Vagina (tissue), 2 donors: ENCODE results near the gene TMPRSS4. TPM values are rescaled to one million over a fixed set of nuclear protein-coding genes. Genes with fewer than 3 reads are reported as not detected.

Experiments used
- DNase-seq, 2 donors: peaks; one replicate each; pipeline ENCODE4 v3.0.0-alpha.2; 2017; ENCODE audit errors: extremely low spot score in 2 of 2
- H3K27ac ChIP-seq: fragments of 200-600 bp; sonication (generic); one replicate; pipeline ENCODE4 v1.5.1; 2019
- H3K27me3 ChIP-seq: fragments of 200-600 bp; sonication (generic); one replicate; pipeline ENCODE4 v1.5.1; 2019
- H3K36me3 ChIP-seq, 2 donors: fragments of 200-600 bp; sonication (generic); one replicate each; pipeline ENCODE4 v1.5.1; 2017 to 2019
- H3K4me1 ChIP-seq: fragments of 200-600 bp; sonication (generic); one replicate; pipeline ENCODE4 v1.5.1; 2019
- H3K4me3 ChIP-seq, 2 donors: fragments of 200-600 bp; sonication (generic); 1 replicate in 1 of 2; 2 replicates in 1 of 2; pipeline ENCODE4 v1.5.1; 2016 to 2019
- H3K9me3 ChIP-seq: fragments of 200-600 bp; sonication (generic); one replicate; pipeline ENCODE4 v1.5.1; 2019
- CTCF ChIP-seq, 3 experiments: fragments of 450-650 bp in 2 of 3; fragments of 200-600 bp in 1 of 3; sonication (generic) in 1 of 3; IDR thresholded peaks; one replicate each; pipeline ENCODE4 v1.5.1; 2017 to 2019; ENCODE audit warnings: antibody characterized with exemption in 3 of 3, mild to moderate bottlenecking in 2 of 3, moderate library complexity in 2 of 3
- POLR2A ChIP-seq, 2 donors: fragments of 450-650 bp; IDR thresholded peaks; one replicate each; pipeline ENCODE4 v1.6.1; 2017; ENCODE audit warnings: antibody characterized with exemption in 2 of 2, mild to moderate bottlenecking in 2 of 2, moderate library complexity in 2 of 2
- POLR2AphosphoS5 ChIP-seq, 2 donors: sonication (generic); formaldehyde crosslinking; IDR thresholded peaks; one replicate each; pipeline ENCODE4 v1.9.0; 2017; ENCODE audit warnings: antibody characterized with exemption in 2 of 2, mild to moderate bottlenecking in 2 of 2, low read depth in 1 of 2; ENCODE audit not compliant: insufficient read depth in 1 of 2
- intact Hi-C: fragments of 100-400 bp; cut with DNase I; formaldehyde crosslinking; loops from one replicate; pipeline ENCODE4 v1.15.1; 2023
- total RNA-seq: library from RNA; depleted of rRNA; stranded (reverse); fragments of >200 nt; gene quantifications from one replicate; pipeline ENCODE4 v1.2.3, GENCODE V29; 2016

Gene TMPRSS4
- total RNA-seq, 1 donor from 2014 or later: 20.9 TPM

DNA sequence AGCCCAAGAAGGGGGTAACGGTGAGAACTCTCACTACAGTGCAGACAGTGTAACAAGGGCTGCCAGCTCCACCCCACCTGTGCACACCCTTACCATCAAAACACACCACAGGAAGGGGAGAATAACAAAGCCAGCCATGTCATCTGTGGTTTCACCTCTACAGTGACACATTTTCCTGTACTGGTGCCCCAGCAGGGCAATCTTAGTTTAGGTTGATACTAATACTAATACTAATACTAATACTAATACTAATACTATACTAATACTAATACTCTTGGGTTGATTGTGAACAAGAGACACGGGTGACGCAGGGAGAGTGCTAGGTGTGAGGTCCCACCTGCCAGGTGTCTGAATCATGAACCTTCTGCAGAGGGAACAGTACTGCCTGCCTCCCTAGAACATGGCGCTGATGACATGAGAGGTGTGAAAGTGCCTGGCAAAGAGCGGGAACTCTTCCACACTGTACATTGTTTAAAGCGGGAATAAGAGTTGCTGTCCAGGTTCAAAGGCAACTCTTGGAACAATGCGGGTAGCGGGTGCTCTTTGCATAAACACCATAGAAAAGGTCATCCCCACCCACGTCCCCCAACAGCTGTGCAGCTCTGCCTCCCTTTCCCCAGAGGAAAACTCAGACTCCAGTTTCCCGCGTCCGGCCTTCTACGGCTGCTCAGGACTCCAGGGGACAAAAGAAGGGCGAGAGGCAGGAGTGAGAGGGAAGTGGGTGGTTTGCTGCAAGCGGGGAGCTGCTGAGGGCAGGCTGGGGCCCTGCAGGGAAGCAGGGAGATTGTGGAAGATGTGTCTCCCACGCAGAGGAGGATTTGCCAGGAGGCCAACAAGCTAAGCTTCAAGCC is 25.0 kb upstream of the TMPRSS4 start:
- peak in 1 of 2 donors; percentile 88 for DNase-seq
- no peaks in the 10 kb centered on the region for H3K9me3 ChIP-seq
- no peak overlapping the region for H3K27ac ChIP-seq
- no peaks in the 10 kb centered on the region for H3K36me3 ChIP-seq
- TF ChIP-seq POLR2A (IDR thresholded peaks at IDR 0.05) (no peak), POLR2AphosphoS5 (IDR thresholded peaks at IDR 0.05; ENCODE audit: insufficient read depth in 1 of 2, low read depth in 1 of 2) (no peak), CTCF (IDR thresholded peaks at IDR 0.05) (no peak)
- H3K4me3 ChIP-seq: no peak overlapping the region
- H3K4me1 ChIP-seq: no peaks in the 10 kb centered on the region
- intact Hi-C loops: loop anchor here (2.0 to 5.0 kb wide), 2 partner anchors 243 to 1330 kb away; no protein-coding TSS in a partner anchor
- H3K27me3 ChIP-seq: no peaks in the 10 kb centered on the region

- intact Hi-C loops: loop anchor here (2.0 to 5.0 kb wide), 2 partner anchors 244 to 1330 kb away; no protein-coding TSS in a partner anchor
- Histone ChIP-seq H3K4me1 (no peaks in the 10 kb centered on the region), H3K4me3 (no peak overlapping the region), H3K9me3 (no peaks in the 10 kb centered on the region), H3K36me3 (no peaks in the 10 kb centered on the region), H3K27ac (no peak overlapping the region), H3K27me3 (no peaks in the 10 kb centered on the region)
- DNase-seq: peak; percentile 58 to 83
- no peak for TF ChIP-seq POLR2AphosphoS5 (IDR thresholded peaks at IDR 0.05; ENCODE audit: insufficient read depth in 1 of 2, low read depth in 1 of 2)
- TF ChIP-seq POLR2A (IDR thresholded peaks at IDR 0.05): no peak
- TF ChIP-seq CTCF (IDR thresholded peaks at IDR 0.05): no peak
Measured at GRCh38 chr11:118052581-118053206, 24.2 kb upstream of the TMPRSS4 start.

GRCh38 chr11:118054712-118055640 is 21.9 kb upstream of the TMPRSS4 start:
- Histone ChIP-seq H3K9me3 (no peaks in the 10 kb centered on the region), H3K4me1 (no peaks in the 10 kb centered on the region), H3K36me3 (no peaks in the 10 kb centered on the region), H3K27me3 (no peaks in the 10 kb centered on the region), H3K4me3 (no peak overlapping the region), H3K27ac (no peak overlapping the region)
- intact Hi-C loops: loop anchor here (5.0 kb wide), 1 partner anchor 1333 kb away; no protein-coding TSS in a partner anchor
- DNase-seq: peak in 1 of 2 donors; percentile 93
- TF ChIP-seq POLR2A (IDR thresholded peaks at IDR 0.05): no peak
- TF ChIP-seq POLR2AphosphoS5 (IDR thresholded peaks at IDR 0.05; ENCODE audit: insufficient read depth in 1 of 2, low read depth in 1 of 2): no peak
- no peak for TF ChIP-seq CTCF (IDR thresholded peaks at IDR 0.05)

DNA sequence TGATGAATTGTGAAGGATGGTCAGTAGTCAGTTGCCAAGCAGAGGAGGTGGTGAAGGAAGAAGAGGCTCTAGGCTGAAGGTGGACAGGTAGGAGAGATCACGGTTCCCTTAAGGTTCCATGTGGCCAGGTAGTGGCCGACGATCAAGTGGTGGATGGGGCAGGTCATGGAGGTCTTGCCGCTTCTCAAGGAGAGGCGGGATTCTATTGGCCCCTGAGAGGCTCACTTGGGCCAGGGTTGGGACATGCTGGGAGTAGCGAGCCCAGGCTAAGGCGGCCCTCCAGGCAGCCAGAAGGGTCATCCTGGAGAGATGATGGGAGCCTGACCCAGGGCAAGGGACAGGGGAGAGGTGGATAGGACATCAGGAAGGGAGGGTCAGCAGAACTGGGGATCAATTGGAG is 20.9 kb upstream of the TMPRSS4 start:
- Histone ChIP-seq H3K4me3 (no peak overlapping the region), H3K27me3 (no peaks in the 10 kb centered on the region), H3K4me1 (no peaks in the 10 kb centered on the region), H3K9me3 (no peaks in the 10 kb centered on the region), H3K36me3 (no peaks in the 10 kb centered on the region), H3K27ac (no peak overlapping the region)
- DNase-seq: peak in 1 of 2 donors; percentile 87
- TF ChIP-seq CTCF (IDR thresholded peaks at IDR 0.05) (no peak), POLR2AphosphoS5 (IDR thresholded peaks at IDR 0.05; ENCODE audit: insufficient read depth in 1 of 2, low read depth in 1 of 2) (no peak), POLR2A (IDR thresholded peaks at IDR 0.05) (no peak)
- intact Hi-C loops: no loop called here
